ENCODE results near the gene OR8D2. TPM values are rescaled to one million over a fixed set of nuclear protein-coding genes. Genes with fewer than 3 reads are reported as not detected.

The OR8D2 gene, protein sequence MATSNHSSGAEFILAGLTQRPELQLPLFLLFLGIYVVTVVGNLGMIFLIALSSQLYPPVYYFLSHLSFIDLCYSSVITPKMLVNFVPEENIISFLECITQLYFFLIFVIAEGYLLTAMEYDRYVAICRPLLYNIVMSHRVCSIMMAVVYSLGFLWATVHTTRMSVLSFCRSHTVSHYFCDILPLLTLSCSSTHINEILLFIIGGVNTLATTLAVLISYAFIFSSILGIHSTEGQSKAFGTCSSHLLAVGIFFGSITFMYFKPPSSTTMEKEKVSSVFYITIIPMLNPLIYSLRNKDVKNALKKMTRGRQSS
- total RNA-seq = not detected in 2 replicates

GRCh38 chr11:124320097-124320496, at the start of gene OR8D2:
OR8D2 (minus strand) TSS chr11:124320197; CDS start chr11:124320197, 0 bp downstream.

DNA sequence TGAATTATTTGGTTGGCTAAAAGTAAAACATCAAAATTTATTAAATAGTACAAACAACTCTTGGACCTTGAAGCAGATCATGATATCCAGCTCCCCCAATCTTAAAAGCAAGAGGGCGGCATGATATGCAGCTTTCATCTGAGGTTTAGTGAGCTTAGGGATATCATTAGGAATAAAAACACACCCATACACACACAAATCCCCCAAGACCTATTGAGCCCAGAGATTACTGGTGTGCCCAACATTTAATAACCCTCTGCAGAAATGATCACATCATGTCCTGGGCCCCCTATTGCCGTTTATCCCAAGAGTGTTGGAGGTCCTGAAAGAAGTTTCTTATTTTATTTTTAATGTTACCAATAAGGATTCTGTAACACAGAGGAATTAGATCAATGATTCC, 6.1 kb downstream of the OR8D2 start, which contains the start of gene OR8D1:
Gene OR8D1, minus strand, starts transcription at position 101 of the 400 bp plus-strand sequence. CDS start 3,183 bp downstream, outside the sequence.

Other genes with a start within 250 kb of the OR8D2 start
- gene VWA5A, start 204.7 kb downstream of the OR8D2 start, total RNA-seq = 30.8 and 33.3 TPM in 2 replicates
- gene OR10D3, start 136.9 kb downstream of the OR8D2 start, total RNA-seq = not detected in 2 replicates
- 0.17 TPM in 1 of 2 replicates, not detected in the other for gene OR8G1, start 79.1 kb downstream of the OR8D2 start, total RNA-seq
- gene OR8G5, start 63.8 kb downstream of the OR8D2 start, total RNA-seq = not detected in 2 replicates
- not detected in 2 replicates for gene OR8D1, start 6.2 kb downstream of the OR8D2 start, total RNA-seq
- not detected in 2 replicates for gene OR8B2, start 64.3 kb upstream of the OR8D2 start, total RNA-seq
- not detected in 2 replicates for gene OR8B3, start 78.8 kb upstream of the OR8D2 start, total RNA-seq
- not detected in 2 replicates for gene OR8B4, start 104.7 kb upstream of the OR8D2 start, total RNA-seq
- gene OR8B8, start 125.5 kb upstream of the OR8D2 start, total RNA-seq = not detected in 2 replicates
- not detected in 2 replicates for gene OR8B12, start 223.5 kb upstream of the OR8D2 start, total RNA-seq
- gene OR8A1, start 249.8 kb upstream of the OR8D2 start, total RNA-seq = not detected in 2 replicates

Data from smooth muscle cell of trachea (primary cell).